ENCODE measurements around the gene OGDH.

GRCh38 chr7:44590910-44591309 lies 15.5 kb upstream of the OGDH start:
- TF ChIP-seq CTCF (IDR thresholded peaks at IDR 0.05), result no peak
- TF ChIP-seq POLR2A (IDR thresholded peaks at IDR 0.05), result no peak
- no peak for TF ChIP-seq POLR2AphosphoS5 (IDR thresholded peaks at IDR 0.05)
- no peak for TF ChIP-seq EP300 (IDR thresholded peaks at IDR 0.05; ENCODE audit: low read depth)

Measured in transverse colon (tissue), 4 donors.